ENCODE results near the gene ZNF532.

The ZNF532 gene

DNA sequence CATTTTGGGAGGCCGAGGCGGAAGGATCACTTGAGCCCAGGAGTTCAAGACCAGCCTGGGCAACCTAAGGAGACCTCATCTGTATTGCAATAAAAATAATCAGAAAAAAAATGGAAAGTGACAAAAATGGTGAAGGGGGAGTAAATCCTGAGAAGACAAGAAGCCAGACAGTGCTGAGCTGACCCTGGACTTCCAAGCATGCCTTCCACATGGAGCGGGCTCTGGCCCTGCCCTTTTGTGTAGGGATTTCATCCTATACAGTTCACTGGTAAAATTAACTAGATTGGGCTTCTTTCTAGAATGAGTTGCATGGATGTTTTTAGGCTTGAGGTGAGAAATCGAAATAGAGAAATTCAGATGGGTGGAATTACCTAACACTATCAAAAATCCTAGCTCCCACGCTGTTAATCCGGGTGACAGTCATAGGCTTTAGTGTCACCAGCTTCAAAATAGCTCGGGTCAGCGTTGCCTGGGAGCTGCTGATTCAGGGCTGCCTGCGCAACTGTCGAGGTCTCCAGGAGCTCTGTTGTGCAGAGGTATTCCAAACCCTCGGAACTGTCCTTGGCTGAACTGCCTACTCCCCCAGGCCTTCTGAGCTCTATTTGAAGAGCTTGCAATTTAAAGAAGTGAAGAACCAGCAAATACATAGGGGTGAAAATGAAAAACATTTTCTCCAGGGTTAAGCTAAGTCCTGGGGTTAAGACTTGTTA lies 21.5 kb upstream of the ZNF532 start:
- TF ChIP-seq SIN3A (IDR thresholded peaks at IDR 0.05; ENCODE audit: borderline replicate concordance, insufficient read depth, low read length): no peak
- no peak for TF ChIP-seq POLR2AphosphoS5 (IDR thresholded peaks at IDR 0.05; ENCODE audit: low read depth, low read length)
- no peak for TF ChIP-seq FOXP2 (optimal IDR thresholded peaks at IDR 0.05; ENCODE audit: borderline replicate concordance, extremely low read depth, extremely low read length, insufficient read depth)

DNA sequence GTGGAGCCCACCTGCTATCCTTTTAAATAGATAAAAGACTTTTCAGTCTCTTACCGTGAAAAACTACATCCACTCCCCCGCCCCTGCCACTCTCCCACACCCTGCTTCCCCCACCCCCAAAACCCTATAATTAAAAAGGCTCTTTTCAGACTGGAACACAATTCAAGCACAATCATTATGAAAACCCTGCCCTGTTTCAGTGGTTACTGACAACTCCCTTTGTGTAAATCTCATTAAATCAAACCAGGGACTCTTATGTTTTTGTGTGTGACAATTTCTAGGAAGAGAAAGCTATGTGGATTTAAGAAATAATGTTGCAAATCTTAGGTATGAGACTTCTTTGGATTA lies 21.0 kb upstream of the ZNF532 start:
- TF ChIP-seq SIN3A (IDR thresholded peaks at IDR 0.05; ENCODE audit: borderline replicate concordance, insufficient read depth, low read length): no peak
- TF ChIP-seq TAF1 (IDR thresholded peaks at IDR 0.05; ENCODE audit: borderline replicate concordance, insufficient read depth, low read length): no peak
- no peak for TF ChIP-seq POLR2AphosphoS5 (IDR thresholded peaks at IDR 0.05; ENCODE audit: low read depth, low read length)
- no peak for TF ChIP-seq FOXP2 (optimal IDR thresholded peaks at IDR 0.05; ENCODE audit: borderline replicate concordance, extremely low read depth, extremely low read length, insufficient read depth)
- TF ChIP-seq, protein P1, sequence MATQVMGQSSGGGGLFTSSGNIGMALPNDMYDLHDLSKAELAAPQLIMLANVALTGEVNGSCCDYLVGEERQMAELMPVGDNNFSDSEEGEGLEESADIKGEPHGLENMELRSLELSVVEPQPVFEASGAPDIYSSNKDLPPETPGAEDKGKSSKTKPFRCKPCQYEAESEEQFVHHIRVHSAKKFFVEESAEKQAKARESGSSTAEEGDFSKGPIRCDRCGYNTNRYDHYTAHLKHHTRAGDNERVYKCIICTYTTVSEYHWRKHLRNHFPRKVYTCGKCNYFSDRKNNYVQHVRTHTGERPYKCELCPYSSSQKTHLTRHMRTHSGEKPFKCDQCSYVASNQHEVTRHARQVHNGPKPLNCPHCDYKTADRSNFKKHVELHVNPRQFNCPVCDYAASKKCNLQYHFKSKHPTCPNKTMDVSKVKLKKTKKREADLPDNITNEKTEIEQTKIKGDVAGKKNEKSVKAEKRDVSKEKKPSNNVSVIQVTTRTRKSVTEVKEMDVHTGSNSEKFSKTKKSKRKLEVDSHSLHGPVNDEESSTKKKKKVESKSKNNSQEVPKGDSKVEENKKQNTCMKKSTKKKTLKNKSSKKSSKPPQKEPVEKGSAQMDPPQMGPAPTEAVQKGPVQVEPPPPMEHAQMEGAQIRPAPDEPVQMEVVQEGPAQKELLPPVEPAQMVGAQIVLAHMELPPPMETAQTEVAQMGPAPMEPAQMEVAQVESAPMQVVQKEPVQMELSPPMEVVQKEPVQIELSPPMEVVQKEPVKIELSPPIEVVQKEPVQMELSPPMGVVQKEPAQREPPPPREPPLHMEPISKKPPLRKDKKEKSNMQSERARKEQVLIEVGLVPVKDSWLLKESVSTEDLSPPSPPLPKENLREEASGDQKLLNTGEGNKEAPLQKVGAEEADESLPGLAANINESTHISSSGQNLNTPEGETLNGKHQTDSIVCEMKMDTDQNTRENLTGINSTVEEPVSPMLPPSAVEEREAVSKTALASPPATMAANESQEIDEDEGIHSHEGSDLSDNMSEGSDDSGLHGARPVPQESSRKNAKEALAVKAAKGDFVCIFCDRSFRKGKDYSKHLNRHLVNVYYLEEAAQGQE (IDR thresholded peaks at IDR 0.05; ENCODE audit: insufficient read depth in 1 of 2, low read depth in 2 of 2, low read length in 2 of 2): no peak

DNA sequence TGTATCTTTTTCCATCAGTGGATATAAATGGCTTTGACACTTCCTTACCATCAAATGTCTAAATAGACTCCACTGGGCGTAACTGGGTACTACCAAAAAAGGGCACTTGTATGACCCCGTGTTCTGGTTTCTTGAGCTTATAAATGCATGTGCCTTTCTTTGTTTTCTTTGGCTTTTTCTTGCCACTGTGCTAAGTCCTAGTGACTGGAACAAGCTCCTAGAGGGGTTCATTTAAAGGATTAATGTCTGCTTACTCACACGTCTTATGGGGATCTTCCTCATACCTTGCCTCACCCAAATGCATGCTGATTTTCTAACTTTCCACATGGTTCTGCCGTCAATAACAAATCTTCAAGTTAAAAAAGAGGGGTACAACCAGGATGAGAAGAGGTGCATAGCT lies 19.8 kb upstream of the ZNF532 start:
- no peak for TF ChIP-seq TAF1 (IDR thresholded peaks at IDR 0.05; ENCODE audit: borderline replicate concordance, insufficient read depth, low read length)
- no peak for TF ChIP-seq SIN3A (IDR thresholded peaks at IDR 0.05; ENCODE audit: borderline replicate concordance, insufficient read depth, low read length)
- no peak for TF ChIP-seq POLR2AphosphoS5 (IDR thresholded peaks at IDR 0.05; ENCODE audit: low read depth, low read length)
- TF ChIP-seq FOXP2 (optimal IDR thresholded peaks at IDR 0.05; ENCODE audit: borderline replicate concordance, extremely low read depth, extremely low read length, insufficient read depth): no peak
- TF ChIP-seq, protein P1 (IDR thresholded peaks at IDR 0.05; ENCODE audit: insufficient read depth in 1 of 2, low read depth in 2 of 2, low read length in 2 of 2): no peak

DNA sequence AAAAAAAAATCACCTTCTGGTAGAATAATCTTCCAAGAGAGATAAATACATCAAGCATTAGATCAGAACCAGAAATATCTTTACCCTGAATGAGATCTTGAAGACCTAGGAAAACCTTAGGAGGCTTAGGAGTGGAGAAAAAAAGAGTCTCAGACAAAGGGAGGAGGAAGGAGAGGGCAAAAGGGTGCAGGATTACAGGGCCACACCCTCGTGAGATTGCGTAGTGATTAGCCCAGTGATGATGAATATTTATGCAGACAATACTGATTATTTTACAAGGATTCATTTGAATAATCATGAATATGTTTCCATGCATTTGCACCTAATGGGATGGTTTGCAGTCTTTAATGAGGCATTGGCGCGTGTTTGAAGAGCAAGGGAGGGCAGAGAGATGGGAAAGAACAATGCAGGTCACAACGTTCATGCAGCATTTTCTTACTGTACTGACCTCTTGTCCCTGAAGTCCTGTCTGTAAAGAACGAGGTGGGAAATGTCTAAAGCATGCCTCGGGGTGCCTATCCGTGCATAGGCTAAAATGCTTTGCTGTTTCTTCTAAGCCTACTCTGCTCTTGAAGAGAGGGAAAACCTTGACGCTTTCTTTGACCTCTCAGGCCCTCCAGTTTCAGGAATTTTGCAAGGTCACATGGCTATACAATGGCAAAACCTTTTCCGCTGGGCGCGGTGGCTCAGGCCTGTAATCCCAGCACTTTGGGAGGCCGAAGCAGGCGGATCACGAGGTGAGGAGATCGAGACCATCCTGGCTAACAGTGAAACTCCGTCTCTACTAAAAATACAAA lies 18.6 kb upstream of the ZNF532 start:
- TF ChIP-seq TAF1 (IDR thresholded peaks at IDR 0.05; ENCODE audit: borderline replicate concordance, insufficient read depth, low read length) (no peak), FOXP2 (optimal IDR thresholded peaks at IDR 0.05; ENCODE audit: borderline replicate concordance, extremely low read depth, extremely low read length, insufficient read depth) (no peak), SIN3A (IDR thresholded peaks at IDR 0.05; ENCODE audit: borderline replicate concordance, insufficient read depth, low read length) (no peak), POLR2AphosphoS5 (IDR thresholded peaks at IDR 0.05; ENCODE audit: low read depth, low read length) (no peak)
- TF ChIP-seq, protein P1 (IDR thresholded peaks at IDR 0.05; ENCODE audit: insufficient read depth in 1 of 2, low read depth in 2 of 2, low read length in 2 of 2): no peak

DNA sequence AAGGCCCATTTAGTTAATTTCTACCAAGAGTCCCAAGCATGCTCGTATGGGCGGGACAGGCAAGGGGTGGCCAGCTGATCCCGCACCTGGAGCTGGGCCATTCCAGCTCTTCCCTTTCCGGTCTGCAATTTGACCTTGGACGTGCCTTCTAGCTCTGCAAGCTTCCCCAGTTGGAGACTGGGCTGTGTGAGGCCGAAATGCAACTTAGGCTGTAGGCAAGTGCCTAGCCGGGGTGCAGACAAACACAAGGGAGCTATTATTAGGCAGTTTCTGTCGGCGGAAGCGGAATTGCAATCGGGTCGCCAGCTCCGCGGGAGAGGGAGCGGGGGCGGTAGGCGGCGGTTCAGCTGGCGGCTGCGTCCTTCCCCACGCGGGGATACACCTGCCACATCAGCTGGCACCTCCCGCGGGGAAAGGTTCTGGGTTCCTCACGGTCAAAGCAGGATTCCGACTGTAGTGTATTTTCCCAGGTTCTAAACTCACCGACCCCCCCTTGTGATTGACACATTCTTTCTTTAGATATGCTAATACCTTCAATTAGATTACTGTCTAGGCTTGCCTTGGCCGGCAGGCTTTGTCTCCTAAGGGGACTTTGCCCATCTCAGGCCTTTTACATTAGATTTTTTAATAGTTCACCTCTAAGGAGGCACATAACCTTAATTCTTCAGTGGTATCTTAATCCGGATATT lies 17.1 kb upstream of the ZNF532 start:
- no peak for TF ChIP-seq FOXP2 (optimal IDR thresholded peaks at IDR 0.05; ENCODE audit: borderline replicate concordance, extremely low read depth, extremely low read length, insufficient read depth)
